ENCODE data around the gene CLDN34. TPM values are rescaled to one million over a fixed set of nuclear protein-coding genes. Genes with fewer than 3 reads are reported as not detected.
A peak's percentile ranks its signal among the peaks of the same experiment; 100 is the strongest.

CLDN34 gene
- total RNA-seq, 1 donor from 2014 or later = 0.38 TPM

DNA sequence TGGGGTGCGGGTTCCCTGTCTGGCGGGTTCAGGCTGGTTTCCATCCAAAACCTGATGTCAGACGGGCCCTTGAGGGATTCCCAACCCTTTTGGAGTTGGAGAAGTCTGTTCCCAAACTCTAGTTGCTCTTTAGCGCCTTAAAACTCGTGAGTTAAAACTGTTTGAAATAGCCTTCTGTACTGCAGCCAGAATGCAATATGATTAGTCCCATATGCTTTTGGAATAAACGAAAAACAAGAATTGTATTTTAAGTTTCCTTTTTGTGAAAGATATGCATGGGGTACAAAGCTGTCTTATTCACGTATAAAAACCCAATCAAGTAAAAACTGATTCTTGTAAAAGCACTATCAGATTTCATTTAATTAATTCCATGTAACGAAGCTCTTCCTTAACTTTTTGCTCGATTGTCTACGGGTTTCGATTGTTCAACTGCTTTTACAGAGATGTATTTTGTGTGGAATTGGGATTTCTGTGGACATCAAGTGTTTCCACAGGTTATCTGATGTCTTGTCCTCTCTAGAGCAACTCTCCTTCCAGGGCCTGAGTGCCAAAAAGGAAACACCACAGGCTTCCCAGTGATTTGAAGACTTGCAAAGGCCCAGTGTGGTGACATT is 49.5 kb downstream of the CLDN34 start:
- peak overlapping the region; percentile 71 for H3K4me3 Mint-ChIP-seq (ENCODE audit: low read depth)
- no peak for DNase-seq (ENCODE audit: low spot score, unreplicated experiment)
- no peak for TF ChIP-seq CTCF (IDR thresholded peaks at IDR 0.05; ENCODE audit: unreplicated experiment)
- peaks cover 5% of the 10 kb centered on the region for H3K9me3 Mint-ChIP-seq (ENCODE audit: low read depth)
- no peaks in the 10 kb centered on the region for H3K36me3 Mint-ChIP-seq (ENCODE audit: insufficient read depth)
- H3K27ac Mint-ChIP-seq = peak overlapping the region; percentile 44
- H3K27me3 Mint-ChIP-seq = peaks cover 14% of the 10 kb centered on the region
- H3K4me1 Mint-ChIP-seq (ENCODE audit: low read depth) = peaks cover 6% of the 10 kb centered on the region

DNA sequence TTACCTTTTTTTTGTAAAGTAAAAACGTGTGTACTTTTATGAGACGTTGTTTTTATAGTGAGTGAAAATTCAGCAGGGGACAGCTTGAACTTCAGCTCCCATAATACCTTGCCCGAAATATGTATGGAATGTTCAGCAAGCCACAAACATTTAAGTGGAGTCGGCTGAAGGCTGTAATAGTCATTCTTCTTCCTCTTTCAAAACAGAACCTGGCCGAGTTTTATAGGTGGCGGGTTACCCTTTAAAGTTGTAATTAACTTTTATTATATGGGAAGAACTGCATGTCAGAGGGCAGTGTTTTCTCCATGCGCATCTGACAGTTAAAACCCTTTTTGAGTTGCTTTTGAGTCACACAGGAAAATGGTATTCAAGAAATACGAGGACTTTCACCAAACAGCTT is 50.7 kb downstream of the CLDN34 start:
- H3K4me1 Mint-ChIP-seq (ENCODE audit: low read depth) = peaks cover 6% of the 10 kb centered on the region
- peaks cover 3% of the 10 kb centered on the region for H3K36me3 Mint-ChIP-seq (ENCODE audit: insufficient read depth)
- H3K27me3 Mint-ChIP-seq = peaks cover 6% of the 10 kb centered on the region
- no peak for TF ChIP-seq CTCF (IDR thresholded peaks at IDR 0.05; ENCODE audit: unreplicated experiment)
- no peak overlapping the region for H3K4me3 Mint-ChIP-seq (ENCODE audit: low read depth)
- H3K9me3 Mint-ChIP-seq (ENCODE audit: low read depth) = peaks cover 9% of the 10 kb centered on the region
- H3K27ac Mint-ChIP-seq = peak overlapping the region; percentile 71
- no peak for DNase-seq (ENCODE audit: low spot score, unreplicated experiment)

Other genes with a start within 250 kb of the CLDN34 start
- 6.3 and 7.1 TPM in 2 replicates for gene GPR143, start 201.5 kb upstream of the CLDN34 start, total RNA-seq
- gene SHROOM2, start 180.9 kb upstream of the CLDN34 start, total RNA-seq = 10.5 and 10.6 TPM in 2 replicates
- gene CLCN4, start 189.6 kb downstream of the CLDN34 start, total RNA-seq = 14.1 and 15.2 TPM in 2 replicates